ENCODE results near the gene OTC. TPM values are rescaled to one million over a fixed set of nuclear protein-coding genes. Genes with fewer than 3 reads are reported as not detected.

The OTC gene
- total and polyA plus RNA-seq, 2 experiments from 2014 or later, result 16.2 to 37.8 TPM

GRCh38 chrX:38312436-38312835 lies 40.0 kb upstream of the OTC start:
- Histone ChIP-seq H2AFZ (no peak overlapping the region), H3K4me3 (no peak overlapping the region), H3K79me2 (no peaks in the 10 kb centered on the region), H3K9me2 (replicated peaks; ENCODE audit: insufficient read depth) (no peaks in the 10 kb centered on the region), H3K27me3 (no peaks in the 10 kb centered on the region), H3K4me2 (no peak overlapping the region), H3K4me1 (ENCODE audit: insufficient read depth) (no peaks in the 10 kb centered on the region), H3K36me3 (replicated peaks; ENCODE audit: insufficient read depth, low read depth) (no peaks in the 10 kb centered on the region), H4K20me1 (ENCODE audit: insufficient read depth, poor library complexity, severe bottlenecking) (no peaks in the 10 kb centered on the region), H3K9me3 (ENCODE audit: low read depth) (no peaks in the 10 kb centered on the region), H3K27ac (no peak overlapping the region)
- no peak for DNase-seq (ENCODE audit: low spot score)
- WGBS (ENCODE audit: low lambda C conversion rate, missing lambda C conversion rate), result 84% methylated on average over 4 of the region's 4 CpGs
- TF ChIP-seq EZH2phosphoT487 (IDR thresholded peaks at IDR 0.05; ENCODE audit: low read depth, severe bottlenecking, unreplicated experiment) (no peak), EZH2 (IDR thresholded peaks at IDR 0.05; ENCODE audit: borderline replicate concordance) (no peak), CTCF (IDR thresholded peaks at IDR 0.05; ENCODE audit: poor library complexity) (no peak)

GRCh38 chrX:38313190-38313589 lies 39.2 kb upstream of the OTC start:
- Histone ChIP-seq H3K9me2 (replicated peaks; ENCODE audit: insufficient read depth) (no peaks in the 10 kb centered on the region), H3K4me3 (no peak overlapping the region), H3K36me3 (replicated peaks; ENCODE audit: insufficient read depth, low read depth) (no peaks in the 10 kb centered on the region), H3K4me2 (no peak overlapping the region), H4K20me1 (ENCODE audit: insufficient read depth, poor library complexity, severe bottlenecking) (no peaks in the 10 kb centered on the region), H3K4me1 (ENCODE audit: insufficient read depth) (no peaks in the 10 kb centered on the region), H3K9me3 (ENCODE audit: low read depth) (no peaks in the 10 kb centered on the region), H3K27ac (no peak overlapping the region), H2AFZ (no peak overlapping the region), H3K27me3 (no peaks in the 10 kb centered on the region), H3K79me2 (no peaks in the 10 kb centered on the region)
- WGBS (ENCODE audit: low lambda C conversion rate, missing lambda C conversion rate), result 87% methylated on average over 4 of the region's 4 CpGs
- no peak for DNase-seq (ENCODE audit: low spot score)
- TF ChIP-seq EZH2phosphoT487 (IDR thresholded peaks at IDR 0.05; ENCODE audit: low read depth, severe bottlenecking, unreplicated experiment) (no peak), EZH2 (IDR thresholded peaks at IDR 0.05; ENCODE audit: borderline replicate concordance) (no peak), CTCF (IDR thresholded peaks at IDR 0.05; ENCODE audit: poor library complexity) (no peak)

GRCh38 chrX:38315186-38315585 lies 37.2 kb upstream of the OTC start:
- 82% methylated on average over 7 of the region's 7 CpGs for WGBS (ENCODE audit: low lambda C conversion rate, missing lambda C conversion rate)
- DNase-seq (ENCODE audit: low spot score), result no peak
- Histone ChIP-seq H3K9me3 (ENCODE audit: low read depth) (no peaks in the 10 kb centered on the region), H3K4me2 (no peak overlapping the region), H3K27ac (no peak overlapping the region), H3K27me3 (no peaks in the 10 kb centered on the region), H2AFZ (no peak overlapping the region), H4K20me1 (ENCODE audit: insufficient read depth, poor library complexity, severe bottlenecking) (no peaks in the 10 kb centered on the region), H3K79me2 (no peaks in the 10 kb centered on the region), H3K4me1 (ENCODE audit: insufficient read depth) (no peaks in the 10 kb centered on the region), H3K36me3 (replicated peaks; ENCODE audit: insufficient read depth, low read depth) (no peaks in the 10 kb centered on the region), H3K4me3 (no peak overlapping the region), H3K9me2 (replicated peaks; ENCODE audit: insufficient read depth) (no peaks in the 10 kb centered on the region)
- TF ChIP-seq EZH2phosphoT487 (IDR thresholded peaks at IDR 0.05; ENCODE audit: low read depth, severe bottlenecking, unreplicated experiment), result no peak

- H4K20me1 ChIP-seq (ENCODE audit: insufficient read depth, poor library complexity, severe bottlenecking), result no peaks in the 10 kb centered on the region
These were observed 34.2 kb upstream of the OTC start for GRCh38 chrX:38318196-38318595.

More at GRCh38 chrX:38318196-38318595, 34.2 kb upstream of the OTC start:
- Histone ChIP-seq H3K4me3 (no peak overlapping the region), H2AFZ (no peak overlapping the region), H3K4me1 (ENCODE audit: insufficient read depth) (no peaks in the 10 kb centered on the region), H3K27me3 (no peaks in the 10 kb centered on the region), H3K9me2 (replicated peaks; ENCODE audit: insufficient read depth) (no peaks in the 10 kb centered on the region), H3K4me2 (no peak overlapping the region), H3K9me3 (ENCODE audit: low read depth) (no peaks in the 10 kb centered on the region), H3K27ac (no peak overlapping the region), H3K36me3 (replicated peaks; ENCODE audit: insufficient read depth, low read depth) (no peaks in the 10 kb centered on the region), H3K79me2 (no peaks in the 10 kb centered on the region)
- WGBS (ENCODE audit: low lambda C conversion rate, missing lambda C conversion rate), result 72% methylated on average over 3 of the region's 3 CpGs
- TF ChIP-seq EZH2phosphoT487 (IDR thresholded peaks at IDR 0.05; ENCODE audit: low read depth, severe bottlenecking, unreplicated experiment), result no peak
- TF ChIP-seq CTCF (IDR thresholded peaks at IDR 0.05; ENCODE audit: poor library complexity), result no peak
- TF ChIP-seq EZH2 (IDR thresholded peaks at IDR 0.05; ENCODE audit: borderline replicate concordance), result no peak
- no peak for DNase-seq (ENCODE audit: low spot score)

Measured in hepatocyte (in vitro differentiated cells).